22Rv1 (cell line): ENCODE measurements around the gene ABHD3.
A peak's percentile ranks its signal among the peaks of the same experiment; 100 is the strongest.
"Not testable (repeated sequence)": the region's sequence is repeated elsewhere in the genome, so short reads cannot be mapped to it uniquely, and the experiment has no call there.

Source experiments
- H3K27ac ChIP-seq: fragments of 450-650 bp; 2 replicates; pipeline ENCODE4 v1.5.1; 2017
- CTCF ChIP-seq: fragments of 450-650 bp; IDR thresholded peaks from 2 replicates; pipeline ENCODE4 v1.5.1; 2017; ENCODE audit warnings: mild to moderate bottlenecking
- ZFX ChIP-seq: fragments of 450-650 bp; IDR thresholded peaks from 2 replicates; pipeline ENCODE4 v1.6.1; 2017; ENCODE audit warnings: antibody characterized with exemption, borderline replicate concordance

The ABHD3 gene

DNA sequence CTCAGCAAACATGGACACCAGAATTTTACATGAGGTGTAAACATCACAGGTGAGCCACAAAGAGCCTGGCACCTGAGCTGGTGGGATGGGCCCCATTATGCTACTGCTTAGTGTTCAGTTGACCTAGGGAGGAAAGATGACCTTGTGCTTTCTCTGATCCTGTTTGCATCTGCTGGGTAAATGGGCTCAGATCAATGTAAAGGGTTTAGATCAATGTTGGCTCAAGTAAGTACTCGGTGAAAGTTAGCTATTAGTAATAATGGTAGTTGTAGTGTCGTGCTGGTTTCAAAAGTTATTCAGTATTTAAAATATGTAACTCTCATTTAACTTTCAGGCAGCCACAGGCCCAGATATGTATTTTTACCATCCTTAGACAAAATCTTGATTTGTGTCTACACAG, 19.8 kb downstream of the ABHD3 start:
- no peak for TF ChIP-seq ZFX
- TF ChIP-seq CTCF: no peak
- no peak overlapping the region for H3K27ac ChIP-seq

DNA sequence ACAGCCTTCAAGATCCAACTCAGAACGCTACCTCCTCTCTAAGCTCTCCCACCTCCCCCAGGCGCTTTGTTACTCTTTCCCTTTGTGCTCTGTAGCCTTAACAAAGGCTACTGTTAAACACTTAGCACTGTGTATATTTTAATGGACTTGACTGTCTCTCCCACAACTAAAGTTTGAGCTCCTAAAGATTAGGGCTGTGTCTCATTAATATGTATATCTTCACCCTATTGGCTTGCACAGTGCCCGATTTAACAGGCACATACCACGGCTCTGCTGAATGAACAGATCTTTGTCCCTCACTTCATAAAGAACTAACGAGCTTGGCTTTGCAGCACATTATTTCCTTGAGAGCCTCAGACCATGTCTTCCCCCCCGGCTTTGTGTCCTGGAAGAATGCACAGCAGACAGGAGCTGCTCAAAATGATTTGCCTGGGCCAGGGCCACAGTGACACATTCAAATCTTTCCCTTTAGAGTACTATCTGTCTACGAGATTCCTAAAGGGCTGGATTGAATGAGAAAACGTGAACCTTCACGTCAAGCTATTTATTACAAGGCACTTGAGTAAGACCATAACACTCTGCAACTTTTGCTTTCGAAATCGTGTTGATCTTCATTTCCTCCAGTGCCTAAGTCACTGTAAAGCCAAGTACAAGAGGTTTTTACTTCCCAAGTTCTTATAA, 22.1 kb downstream of the ABHD3 start:
- H3K27ac ChIP-seq: no peak overlapping the region
- TF ChIP-seq CTCF (no peak), ZFX (no peak)

GRCh38 chr18:21680161-21680560, 24.4 kb downstream of the ABHD3 start:
- TF ChIP-seq CTCF: no peak
- TF ChIP-seq ZFX: no peak

DNA sequence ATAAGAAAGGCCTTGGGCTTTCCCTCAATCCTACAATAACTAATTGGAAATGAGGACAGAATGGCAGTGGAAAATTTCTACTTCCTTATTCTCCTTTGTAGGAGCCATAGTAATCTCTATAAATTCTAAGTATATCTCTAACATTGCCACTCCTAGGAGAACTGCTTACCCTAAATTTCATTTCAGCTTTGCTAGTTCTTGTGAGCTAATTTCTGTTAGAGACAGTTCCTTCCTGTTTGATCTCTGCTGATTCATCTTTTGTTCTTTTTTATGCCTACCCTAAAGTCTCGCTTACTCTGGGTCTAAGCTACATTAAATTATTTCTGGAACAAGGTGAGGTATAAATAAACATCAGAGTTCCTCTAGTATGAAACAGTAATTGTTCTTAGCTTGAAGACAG, 25.7 kb downstream of the ABHD3 start:
- TF ChIP-seq ZFX (no peak), CTCF (no peak)

More at GRCh38 chr18:21680161-21680560, 24.4 kb downstream of the ABHD3 start:
- H3K27ac ChIP-seq: no peak overlapping the region

DNA sequence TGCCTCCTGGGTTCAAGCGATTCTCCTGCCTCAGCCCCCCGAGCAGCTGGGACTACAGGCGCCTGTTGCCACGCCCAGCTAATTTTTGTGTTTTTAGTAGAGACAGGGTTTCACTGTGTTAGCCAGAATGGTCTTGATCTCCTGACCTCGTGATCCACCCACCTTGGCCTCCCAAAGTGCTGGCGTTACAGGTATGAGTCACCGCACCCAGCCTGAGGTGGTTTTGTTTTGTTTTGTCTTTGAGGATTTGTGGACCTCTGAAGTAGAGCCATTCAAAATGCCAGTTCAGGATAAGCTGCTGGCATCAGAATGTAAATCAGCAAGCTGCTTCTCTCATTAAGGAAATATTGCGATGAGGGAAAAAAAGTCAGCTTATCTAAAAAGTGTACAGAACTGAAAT, 29.2 kb downstream of the ABHD3 start:
- not testable (repeated sequence) for H3K27ac ChIP-seq

More for the DNA sequence above, 25.7 kb downstream of the ABHD3 start:
- no peak overlapping the region for H3K27ac ChIP-seq

DNA sequence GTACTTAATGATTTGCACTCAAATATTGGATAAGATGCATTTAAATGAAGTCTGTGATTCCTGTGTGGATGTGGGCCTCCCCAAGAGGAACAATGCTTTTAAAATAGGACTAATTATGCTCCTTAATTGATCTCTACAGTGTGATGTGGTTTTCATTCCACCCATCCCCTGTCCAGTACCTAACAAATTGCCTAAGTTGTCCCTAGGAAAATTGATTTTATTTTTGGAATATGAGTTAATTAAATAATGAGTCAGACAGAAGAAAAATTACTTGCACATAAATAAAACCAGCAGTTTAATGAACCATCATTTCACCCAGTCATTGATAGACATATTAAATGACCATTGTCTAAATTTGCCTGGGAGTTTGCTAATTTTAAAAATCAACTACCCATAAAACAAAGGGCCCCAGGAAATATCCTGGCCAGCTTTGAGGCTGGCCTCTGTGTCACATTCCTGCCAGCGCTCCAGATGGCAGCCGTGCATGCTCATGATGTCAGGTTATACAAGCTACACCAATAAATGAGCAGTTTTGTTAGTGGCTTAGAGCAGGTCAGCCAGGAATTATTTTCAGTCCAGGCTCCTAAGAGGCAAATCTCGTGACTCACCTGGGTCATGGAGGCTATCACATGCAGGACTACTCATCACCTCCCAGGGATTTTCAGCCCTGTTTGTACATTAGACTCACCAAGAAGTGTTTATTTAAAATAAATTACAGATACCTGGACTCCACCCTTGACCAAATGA, 31.9 kb downstream of the ABHD3 start:
- no peak overlapping the region for H3K27ac ChIP-seq
- TF ChIP-seq ZFX (no peak), CTCF (no peak)

- TF ChIP-seq ZFX (no peak), CTCF (no peak)
- no peak overlapping the region for H3K27ac ChIP-seq
These were observed 34.8 kb downstream of the ABHD3 start for GRCh38 chr18:21669736-21670285.

DNA sequence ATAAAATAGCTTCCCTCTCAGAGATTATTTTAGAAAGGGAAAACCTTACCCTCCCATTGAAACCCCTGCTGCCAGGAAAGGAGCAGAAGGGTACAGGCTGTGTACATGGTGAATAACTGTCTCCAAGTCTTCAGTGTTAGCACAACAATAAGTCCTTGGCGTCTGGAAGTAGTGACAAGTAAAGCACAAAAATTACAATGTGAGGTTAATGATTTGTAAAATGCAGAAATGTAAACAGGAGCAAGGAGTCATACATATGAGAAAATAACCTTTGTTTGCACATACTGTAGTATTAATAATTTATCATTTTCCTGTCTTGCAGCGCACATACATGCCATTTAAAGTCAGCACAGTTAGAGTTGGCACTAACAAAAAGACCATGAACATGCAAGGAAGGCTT, 40.5 kb downstream of the ABHD3 start:
- TF ChIP-seq CTCF: no peak
- no peak for TF ChIP-seq ZFX
- H3K27ac ChIP-seq: peak overlapping the region; percentile 42
